AG04450 (cell line): Measurements from ENCODE around the gene SLC12A7. TPM values are rescaled to one million over a fixed set of nuclear protein-coding genes. Genes with fewer than 3 reads are reported as not detected.

Source experiments
- CTCF ChIA-PET: fragments of 300-600, 350-600 bp; formaldehyde crosslinking; extraction: SDS; loops from one replicate; lab custom pipeline; 2022; ENCODE audit warnings: antibody characterized with exemption, inconsistent platforms; lab: Charles Lee
- POLR2A ChIA-PET: fragments of 350-600 bp; formaldehyde crosslinking; extraction: SDS; loops from one replicate; lab custom pipeline; 2021; ENCODE audit warnings: antibody characterized with exemption, inconsistent platforms; lab: Yijun Ruan, JAX
- DNase-seq: peaks from one replicate; pipeline ENCODE4 v3.0.0-alpha.2; 2011; ENCODE audit warnings: low read depth, low spot score
- H3K27ac ChIP-seq: one replicate; pipeline ENCODE4 v1.5.1; 2012; ENCODE audit warnings: low read depth, low read length, control low read depth
- H3K27me3 ChIP-seq: one replicate; pipeline ENCODE4 v1.6.0; 2012; ENCODE audit warnings: low read length; ENCODE audit not compliant: control insufficient read depth, insufficient read depth
- H3K4me3 ChIP-seq: 2 replicates; pipeline ENCODE4 v1.5.1; 2011; ENCODE audit warnings: mild to moderate bottlenecking, low read depth, low read length, control low read depth
- H3K9me3 ChIP-seq: 2 replicates; pipeline ENCODE4 v1.5.1; 2012; ENCODE audit warnings: low read length; ENCODE audit not compliant: control insufficient read depth, insufficient read depth
- CTCF ChIP-seq: IDR thresholded peaks from 2 replicates; pipeline ENCODE4 v1.5.1; 2011; ENCODE audit warnings: low read depth, low read length, control low read depth, inconsistent platforms
- polyA plus RNA-seq: library from polyadenylated mRNA; depleted of rRNA; stranded (reverse); fragments of >200 nt; gene quantifications from 2 replicates; pipeline ENCODE4 v1.2.3, GENCODE V29; 2011

SLC12A7 gene
- polyA plus RNA-seq, 1 experiment, result 0.56 TPM

GRCh38 chr5:1113805-1114586 is 2.1 kb upstream of the SLC12A7 start:
- DNase-seq, result no peak
- Histone ChIP-seq H3K9me3 (no peaks in the 10 kb centered on the region; the same call in 1 of the 2 replicates), H3K27ac (no peak overlapping the region), H3K27me3 (peaks cover 20% of the 10 kb centered on the region), H3K4me3 (no peak overlapping the region)
- no peak for TF ChIP-seq CTCF
- POLR2A ChIA-PET, result no interaction called here
- CTCF ChIA-PET, result no interaction called here

GRCh38 chr5:1113332-1113690 is 1.4 kb upstream of the SLC12A7 start:
- peaks cover 18% of the 10 kb centered on the region for H3K27me3 ChIP-seq
- H3K4me3 ChIP-seq, result no peak overlapping the region
- ChIA-PET POLR2A (no interaction called here), CTCF (no interaction called here)
- no peak for TF ChIP-seq CTCF
- no peak overlapping the region for H3K27ac ChIP-seq
- H3K9me3 ChIP-seq, result no peaks in the 10 kb centered on the region; the same call in 1 of the 2 replicates
- no peak for DNase-seq

- ChIA-PET CTCF (no interaction called here), POLR2A (no interaction called here)
- Histone ChIP-seq H3K27ac (no peak overlapping the region), H3K4me3 (no peak overlapping the region), H3K27me3 (peaks cover 18% of the 10 kb centered on the region), H3K9me3 (no peaks in the 10 kb centered on the region; the same call in 1 of the 2 replicates)
- TF ChIP-seq CTCF, result no peak
- DNase-seq, result no peak
Measured at GRCh38 chr5:1112596-1113331, 901 bp upstream of the SLC12A7 start.

GRCh38 chr5:1111241-1111726 is 579 bp downstream of the SLC12A7 start:
- Histone ChIP-seq H3K4me3 (peak overlapping the region; percentile 56), H3K27me3 (peaks cover 18% of the 10 kb centered on the region), H3K27ac (no peak overlapping the region), H3K9me3 (no peaks in the 10 kb centered on the region; the same call in 1 of the 2 replicates)
- no peak for TF ChIP-seq CTCF
- no peak for DNase-seq
- ChIA-PET CTCF (no interaction called here), POLR2A (no interaction called here)
